H4 (cell line): ENCODE results near the gene RHBDD3. TPM values are rescaled to one million over a fixed set of nuclear protein-coding genes. Genes with fewer than 3 reads are reported as not detected.

ENCODE experiments used
- DNase-seq: peaks from one replicate; pipeline ENCODE4 v3.0.0-alpha.2; 2015; ENCODE audit warnings: low spot score
- total RNA-seq: library from RNA; depleted of rRNA; stranded (reverse); fragments of >200 nt; shearing (Covaris generic); gene quantifications from 2 replicates; pipeline ENCODE4 v1.2.3, GENCODE V29; 2014

RHBDD3 gene
- total RNA-seq, 1 experiment from 2014 or later, result 13.6 TPM

- no peak for DNase-seq
Observed at GRCh38 chr22:29269731-29270474, 2.1 kb upstream of the RHBDD3 start.

- no peak for DNase-seq
Observed at GRCh38 chr22:29269230-29269604, 1.4 kb upstream of the RHBDD3 start.

GRCh38 chr22:29268511-29269229 is 889 bp upstream of the RHBDD3 start:
- no peak for DNase-seq

DNA sequence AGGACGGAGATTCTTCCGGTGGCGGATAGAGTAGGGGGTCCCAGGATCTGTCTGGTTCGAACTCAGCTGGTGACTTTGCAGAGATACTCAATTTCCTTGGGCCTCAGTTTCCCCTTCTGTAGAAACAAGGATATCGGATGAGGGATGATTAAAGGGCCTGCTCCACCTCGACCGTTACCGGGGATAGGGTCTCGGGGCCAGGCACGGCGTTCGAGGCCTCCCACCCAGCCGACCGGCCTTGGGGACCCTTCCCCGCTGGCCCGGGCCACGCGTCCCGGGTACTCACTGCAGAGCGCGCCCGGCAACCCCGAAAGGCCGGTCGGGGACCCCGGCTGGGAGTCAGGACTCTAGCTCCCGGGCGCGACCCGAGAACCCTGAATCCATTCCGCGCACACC is 321 bp downstream of the RHBDD3 start:
- no peak for DNase-seq

DNA sequence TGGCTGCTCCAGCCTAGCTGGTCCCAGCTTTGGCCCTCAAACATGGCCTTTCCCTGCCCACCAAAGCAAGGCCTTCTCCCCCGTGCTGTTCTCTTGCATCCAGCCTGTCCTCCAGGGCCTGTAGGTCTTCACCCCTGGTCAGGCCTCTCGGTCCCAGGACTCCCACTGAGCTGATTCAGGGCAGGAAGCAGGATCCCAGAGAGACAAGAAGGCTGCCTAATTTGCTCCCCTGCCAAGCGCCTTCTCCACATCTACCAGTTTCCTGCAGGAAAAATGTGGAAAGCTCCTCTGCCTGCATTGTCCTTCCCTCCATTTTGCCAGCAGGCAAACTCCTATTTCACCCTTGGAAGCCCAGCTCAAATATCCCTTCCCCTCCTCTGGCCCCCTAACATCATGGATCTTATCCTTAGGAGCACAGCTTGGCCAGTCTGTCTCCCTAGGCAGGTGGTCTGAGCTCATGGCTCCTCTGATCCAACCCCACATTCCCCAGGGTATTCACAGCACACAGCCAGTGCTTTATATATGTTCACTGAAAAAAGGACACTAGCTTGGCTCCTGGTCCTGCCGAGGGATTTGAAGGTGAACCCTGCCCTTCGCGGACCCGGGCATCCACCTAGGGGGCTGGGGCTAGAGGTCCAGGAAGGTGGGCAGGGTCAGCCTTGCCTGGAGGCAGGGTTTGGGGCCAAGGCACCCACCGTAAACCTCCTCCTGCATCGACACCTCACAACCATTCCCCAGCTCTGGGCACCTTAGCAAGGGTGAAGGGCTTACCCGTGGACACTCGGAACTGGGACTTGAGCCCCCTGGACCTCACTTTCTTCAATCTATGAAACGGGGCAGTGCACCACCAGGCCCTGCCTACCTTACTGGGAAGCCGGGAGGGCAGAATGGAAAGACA is 968 bp downstream of the RHBDD3 start:
- DNase-seq, result no peak

DNA sequence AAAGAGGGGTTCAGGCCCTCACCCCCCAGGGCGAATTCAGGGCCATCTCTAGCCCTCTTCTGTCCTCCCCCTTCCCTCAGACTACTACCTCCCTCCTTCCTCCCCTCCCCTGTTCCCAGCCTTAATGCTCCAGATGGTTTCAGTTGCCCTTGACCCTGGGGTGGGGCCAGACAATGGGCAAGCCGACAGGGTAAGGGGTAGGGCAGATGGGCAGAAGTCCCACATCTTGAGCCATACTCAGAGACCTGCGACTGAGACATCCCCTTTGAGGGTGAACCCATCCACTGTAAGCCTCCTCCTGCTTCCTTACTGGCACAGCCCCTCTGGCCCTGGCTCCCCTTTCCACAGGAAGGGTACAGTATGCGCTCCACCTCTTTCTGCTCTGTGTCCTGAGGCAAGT is 1.9 kb downstream of the RHBDD3 start:
- no peak for DNase-seq

GRCh38 chr22:29265305-29265704 is 2.5 kb downstream of the RHBDD3 start:
- DNase-seq, result no peak

DNA sequence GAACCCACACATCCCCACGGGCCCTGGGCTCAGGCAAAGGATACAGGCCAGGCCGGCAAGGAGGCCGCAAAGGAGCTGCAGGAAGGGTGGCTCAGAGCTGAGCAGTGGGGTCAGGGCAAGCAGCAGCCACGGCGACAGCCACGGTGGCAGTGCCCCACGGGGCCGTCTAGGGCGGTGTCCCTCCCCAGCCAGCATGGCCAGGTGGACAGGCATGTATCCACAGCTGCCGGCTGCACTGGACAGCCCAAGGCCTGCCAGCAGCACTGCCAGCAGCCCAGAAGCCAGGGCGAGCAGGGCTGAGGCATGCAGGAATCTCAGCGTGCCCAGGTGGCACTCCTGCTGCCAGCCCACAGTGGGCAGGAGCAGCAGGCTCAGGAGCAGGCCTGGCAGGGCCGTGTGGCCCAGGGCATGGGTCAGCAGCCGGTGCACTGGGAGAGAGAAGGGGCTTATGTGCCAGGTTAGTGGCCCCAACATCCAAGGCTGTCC is 3.9 kb downstream of the RHBDD3 start:
- no peak for DNase-seq

DNA sequence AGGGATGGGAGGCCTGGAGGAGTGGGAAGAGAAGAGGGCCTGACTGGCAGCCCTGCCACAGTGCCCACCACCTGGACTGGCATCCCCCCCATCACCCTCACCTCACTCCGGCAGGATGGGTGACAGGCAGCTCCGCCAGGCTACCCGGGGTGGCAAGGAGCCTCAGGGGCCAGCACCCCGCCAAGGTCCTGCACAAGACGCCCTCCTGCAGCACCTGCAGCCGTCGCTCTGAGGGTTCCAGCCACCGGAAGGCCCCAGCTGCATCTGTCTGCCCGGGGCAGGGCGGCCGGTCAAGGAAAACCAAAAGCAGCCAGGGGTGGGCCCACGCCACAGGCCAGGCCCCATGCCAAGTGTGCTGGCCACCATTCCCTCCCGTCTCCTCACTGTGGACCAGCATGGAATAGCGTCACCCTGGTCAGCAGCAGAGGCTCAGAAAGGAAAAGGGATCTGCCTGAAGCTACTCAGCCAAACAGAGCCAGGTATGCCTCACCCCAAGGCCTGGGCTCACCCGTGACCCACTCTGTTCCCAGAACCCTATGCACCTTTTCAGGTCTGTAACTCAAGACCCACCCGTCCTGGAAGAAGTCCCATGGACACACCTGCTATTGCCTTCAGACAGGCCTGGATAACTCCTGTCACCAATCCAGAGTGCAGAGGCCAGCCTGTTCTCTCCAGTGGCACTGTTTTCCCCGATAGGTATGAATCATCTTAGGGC is 7.0 kb downstream of the RHBDD3 start:
- no peak for DNase-seq

DNA sequence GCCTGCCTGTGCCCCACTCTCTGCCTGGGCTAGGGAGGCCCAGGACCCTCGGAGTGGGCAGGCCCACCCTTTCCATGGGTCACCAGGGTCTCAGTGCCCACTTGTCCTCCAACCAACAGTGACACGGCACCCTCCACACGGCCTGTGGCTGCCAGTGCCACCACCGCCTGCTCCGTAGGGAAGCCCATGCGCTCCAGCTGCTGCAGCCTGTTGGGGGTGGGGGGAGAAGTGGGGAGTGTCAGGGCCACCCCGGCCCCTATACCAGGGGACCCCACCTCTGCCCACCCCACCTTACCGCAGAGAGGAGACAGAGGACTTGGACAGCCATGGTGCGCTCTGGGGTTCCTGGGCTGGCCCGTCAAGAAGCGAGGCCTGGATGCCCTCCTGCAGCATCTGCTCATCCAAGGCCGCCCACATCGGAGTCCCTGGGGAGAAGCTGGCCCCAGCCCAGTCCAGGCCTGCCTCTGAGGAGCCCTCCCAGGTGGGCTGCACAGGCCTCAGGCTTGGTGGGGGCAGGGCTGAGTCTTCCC is 7.7 kb downstream of the RHBDD3 start:
- DNase-seq, result no peak

DNA sequence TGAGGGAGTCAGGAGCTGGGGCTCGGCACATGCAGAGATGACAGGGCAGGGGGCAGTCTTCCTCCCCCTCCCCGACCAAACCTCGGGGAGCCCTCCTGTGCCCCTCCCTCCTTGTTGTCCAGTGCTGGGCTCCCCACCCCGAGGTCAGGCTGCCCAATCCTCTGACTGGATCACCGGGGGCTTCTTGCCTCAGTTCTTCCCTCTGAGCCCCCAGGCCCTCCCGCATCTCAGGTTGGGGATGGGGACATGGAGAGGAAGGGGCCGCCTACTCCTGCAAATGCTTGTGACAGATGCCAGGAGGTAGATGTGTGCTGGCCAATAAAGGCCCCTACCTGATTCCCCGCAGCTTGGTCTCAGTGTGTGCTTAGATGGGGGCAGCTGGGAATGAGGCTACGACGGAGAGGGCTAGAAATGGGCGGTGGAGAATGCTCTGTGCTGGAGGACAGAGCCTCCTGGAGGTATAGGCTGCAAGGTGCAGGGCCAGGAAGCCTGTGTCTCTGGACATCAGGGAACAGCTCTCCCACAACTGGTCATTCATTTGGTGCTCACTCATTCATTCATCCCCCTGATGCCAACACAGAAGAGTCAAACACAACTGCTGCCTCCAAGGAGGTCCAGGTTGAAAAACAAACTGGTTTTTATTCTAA is 8.4 kb downstream of the RHBDD3 start:
- no peak for DNase-seq

GRCh38 chr22:29258407-29259252 is 9.2 kb downstream of the RHBDD3 start:
- no peak for DNase-seq

GRCh38 chr22:29257751-29258181 is 10.0 kb downstream of the RHBDD3 start:
- DNase-seq, result no peak

DNA sequence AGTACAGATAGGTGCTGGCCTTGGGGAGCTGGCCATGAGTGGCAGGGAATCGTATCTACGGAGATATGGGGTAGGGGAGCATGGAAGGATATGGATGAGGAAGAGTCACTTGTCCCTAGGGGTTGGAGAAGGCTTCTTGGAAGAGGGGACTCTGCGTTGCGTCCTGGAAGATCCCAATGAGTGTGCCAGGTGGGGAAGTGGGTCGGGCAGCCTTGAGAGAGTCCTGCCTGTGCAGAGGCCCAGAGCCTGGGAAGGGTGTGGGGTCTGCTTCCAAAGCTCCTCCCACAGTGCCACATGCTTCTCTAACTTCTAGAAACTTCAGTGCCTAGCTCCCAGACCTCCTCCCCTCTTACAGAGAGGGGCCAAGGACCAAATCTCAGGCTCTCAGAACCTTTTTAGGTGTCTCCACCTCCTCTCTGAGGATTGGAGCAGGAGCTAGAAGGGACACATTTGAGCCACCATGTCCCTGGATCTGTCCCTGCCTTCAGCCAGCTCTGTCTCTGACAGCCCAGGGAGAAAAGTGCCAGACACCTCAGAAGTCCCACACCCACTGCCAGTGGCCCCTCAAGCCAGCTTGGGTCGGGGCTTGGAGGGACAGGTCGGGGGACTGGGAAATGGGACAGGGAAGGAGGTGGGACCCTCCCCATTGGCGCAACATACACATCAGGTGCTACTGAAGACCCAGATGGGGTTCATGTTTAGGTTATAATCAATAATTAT is 11.0 kb downstream of the RHBDD3 start:
- DNase-seq, result no peak

GRCh38 chr22:29255064-29255621 is 12.6 kb downstream of the RHBDD3 start:
- DNase-seq, result no peak

- no peak for DNase-seq
Observed at GRCh38 chr22:29254286-29254660, 13.5 kb downstream of the RHBDD3 start.

DNA sequence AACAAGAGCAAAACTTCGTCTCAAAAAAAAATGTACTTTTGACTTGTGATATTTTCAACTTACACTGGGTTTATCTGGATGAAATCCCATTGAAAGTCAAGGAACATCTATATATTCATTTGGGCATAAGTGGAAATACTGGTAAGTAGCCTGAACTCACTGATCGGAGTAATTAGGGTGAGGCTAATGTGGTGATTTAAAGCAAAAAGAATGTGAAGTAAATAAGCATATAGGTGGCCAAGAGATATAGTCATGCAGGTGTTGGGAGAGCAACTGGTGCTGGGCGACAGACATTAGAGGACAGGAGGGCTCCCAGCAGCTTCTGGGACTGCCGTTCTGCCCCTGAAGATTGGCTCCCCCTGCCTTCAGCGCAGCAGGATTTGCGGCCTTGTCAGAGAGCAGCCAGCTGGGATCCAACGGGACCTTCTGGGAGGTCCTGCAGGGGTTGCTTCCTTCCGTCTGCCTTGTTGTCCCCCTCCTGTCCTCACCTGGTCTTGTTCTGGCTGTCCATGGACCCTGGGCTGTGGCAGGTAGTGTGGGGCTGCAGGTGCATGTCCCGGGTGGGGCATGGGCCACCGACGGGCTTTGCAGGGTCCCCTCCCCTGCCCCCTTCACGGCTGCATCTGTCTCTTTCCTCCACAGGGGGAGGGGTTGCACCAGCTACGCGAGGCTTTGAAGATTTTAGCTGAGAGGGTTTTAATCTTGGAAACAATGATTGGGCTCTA is 14.1 kb downstream of the RHBDD3 start:
- DNase-seq, result no peak
